ENCODE data around the gene ACTG1. TPM values are rescaled to one million over a fixed set of nuclear protein-coding genes. Genes with fewer than 3 reads are reported as not detected.

The ACTG1 gene
- total and polyA plus RNA-seq, 2 of the 13 experiments (the other 11 are each of a cell fraction or from before 2014, with no cell fraction given): 973 to 1,138 TPM

GRCh38 chr17:81487487-81488275, 24.9 kb downstream of the ACTG1 start (continued):
- peak; percentile 21; the same call in 1 of the 2 replicates for TF ChIP-seq ZNF281 (CRISPR knock-in tag; IDR thresholded peaks at IDR 0.05; ENCODE audit: borderline replicate concordance)
- TF ChIP-seq ZNF850 (CRISPR knock-in tag; conservative IDR thresholded peaks at IDR 0.05): 0 out of 2 replicates have a peak, but pooled peaks have one; percentile 79
- TF ChIP-seq ZNF292 (CRISPR knock-in tag; IDR thresholded peaks at IDR 0.05; ENCODE audit: borderline replicate concordance, low read depth): no peak
- peak; percentile 61 for TF ChIP-seq PTBP1 (IDR thresholded peaks at IDR 0.05; ENCODE audit: low read depth, low read length, poor library complexity, severe bottlenecking)
- TF ChIP-seq ZNF160 (CRISPR knock-in tag; IDR thresholded peaks at IDR 0.05): no peak; the same call in 1 of the 2 replicates
- TF ChIP-seq IRF2 (CRISPR knock-in tag; IDR thresholded peaks at IDR 0.05): 0 out of 2 replicates have a peak, but pooled peaks have one; percentile 23
- no peak for TF ChIP-seq ZNF839 (CRISPR knock-in tag; IDR thresholded peaks at IDR 0.05; ENCODE audit: borderline replicate concordance)
- TF ChIP-seq ZNF446 (CRISPR knock-in tag; IDR thresholded peaks at IDR 0.05): no peak; the same call in none of the 2 replicates
- TF ChIP-seq PPARG (CRISPR knock-in tag; conservative IDR thresholded peaks at IDR 0.05): 0 out of 2 replicates have a peak, but pooled peaks have one; percentile 7
- TF ChIP-seq GPN1 (CRISPR knock-in tag; IDR thresholded peaks at IDR 0.05; ENCODE audit: borderline replicate concordance): peak; percentile 65; the same call in 1 of the 2 replicates
- no peak for TF ChIP-seq SIX4 (CRISPR knock-in tag; IDR thresholded peaks at IDR 0.05)
- TF ChIP-seq NR0B2 (CRISPR knock-in tag; IDR thresholded peaks at IDR 0.05): peak; percentile 91
- peak; percentile 66; the same call in 1 of the 2 replicates for TF ChIP-seq SNAPC2 (CRISPR knock-in tag; IDR thresholded peaks at IDR 0.05)
- TF ChIP-seq HNRNPUL1 (IDR thresholded peaks at IDR 0.05; ENCODE audit: low read depth, low read length): no peak
- TF ChIP-seq ZNF275 (CRISPR knock-in tag; IDR thresholded peaks at IDR 0.05; ENCODE audit: borderline replicate concordance): peak; percentile 67; the same call in 1 of the 2 replicates
- TF ChIP-seq SNAI1 (CRISPR knock-in tag; IDR thresholded peaks at IDR 0.05; ENCODE audit: borderline replicate concordance): 0 out of 2 replicates have a peak, but pooled peaks have one; percentile 74
- no peak for TF ChIP-seq ZFP41 (CRISPR knock-in tag; IDR thresholded peaks at IDR 0.05; ENCODE audit: borderline replicate concordance)
- peak; percentile 84 for TF ChIP-seq CSRNP1 (CRISPR knock-in tag; IDR thresholded peaks at IDR 0.05)
- TF ChIP-seq ZNF3 (CRISPR knock-in tag; IDR thresholded peaks at IDR 0.05): 0 out of 2 replicates have a peak, but pooled peaks have one; percentile 31
- TF ChIP-seq ARID2 (CRISPR knock-in tag; IDR thresholded peaks at IDR 0.05; ENCODE audit: borderline replicate concordance): peak; percentile 84; the same call in 1 of the 2 replicates
- TF ChIP-seq ZNF614 (CRISPR knock-in tag; IDR thresholded peaks at IDR 0.05; ENCODE audit: borderline replicate concordance): no peak
- 0 out of 2 replicates have a peak, but pooled peaks have one; percentile 20 for TF ChIP-seq TGIF2 (CRISPR knock-in tag; IDR thresholded peaks at IDR 0.05)
